ENCODE results near the gene TSTD1. TPM values are rescaled to one million over a fixed set of nuclear protein-coding genes. Genes with fewer than 3 reads are reported as not detected.
"Not testable (repeated sequence)": the region's sequence is repeated elsewhere in the genome, so short reads cannot be mapped to it uniquely, and the experiment has no call there.

Gene TSTD1
- total RNA-seq, 1 donor = 0.72 TPM

DNA sequence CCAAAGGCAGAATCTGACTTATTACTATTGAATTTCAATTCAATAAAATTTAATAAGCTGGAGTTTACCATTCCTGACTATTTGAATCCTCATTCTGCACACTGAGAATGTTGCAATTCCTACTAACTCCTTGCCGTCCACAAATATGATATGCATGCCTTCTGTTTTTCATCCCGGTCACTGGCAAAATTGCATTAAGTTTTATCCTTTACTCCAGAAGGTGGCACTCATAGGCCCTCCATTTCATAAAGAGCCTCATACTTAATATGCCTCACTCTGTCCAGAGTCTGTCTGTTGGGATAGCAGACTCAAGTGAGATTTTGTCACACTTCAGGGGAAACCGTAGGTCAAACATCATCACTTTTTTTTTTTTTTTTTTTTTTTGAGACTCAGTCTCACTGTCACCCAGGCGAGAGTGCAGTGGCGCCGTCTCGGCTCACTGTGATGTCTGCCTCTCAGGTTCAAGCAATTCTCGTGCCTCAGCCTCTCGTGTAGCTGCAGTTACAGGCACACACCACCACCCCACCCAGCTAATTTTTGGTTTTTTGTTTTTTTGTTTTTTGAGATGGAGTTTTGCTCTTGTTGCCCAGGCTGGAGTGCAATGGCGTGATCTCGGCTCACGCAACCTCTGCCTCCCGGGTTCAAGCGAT lies 45.1 kb downstream of the TSTD1 start:
- no peaks in the 10 kb centered on the region for H3K9me3 ChIP-seq (ENCODE audit: low read depth, low read length)

GRCh38 chr1:160992036-160992435 lies 46.7 kb downstream of the TSTD1 start:
- not testable (repeated sequence) for H3K4me3 ChIP-seq (ENCODE audit: insufficient read depth, low read length); H3K36me3 ChIP-seq (ENCODE audit: insufficient read depth, low read length); H3K4me1 ChIP-seq (ENCODE audit: insufficient read depth, low read length); H4K20me1 ChIP-seq (ENCODE audit: insufficient read depth, low read length); DNase-seq (ENCODE audit: insufficient read length, low spot score, missing footprints); H3K27ac ChIP-seq (ENCODE audit: low read depth, low read length); H3K9me3 ChIP-seq (ENCODE audit: low read depth, low read length); H3K4me2 ChIP-seq (ENCODE audit: insufficient read depth, low read length); H3K79me2 ChIP-seq (ENCODE audit: insufficient read depth, low read length); H2AFZ ChIP-seq (ENCODE audit: low read length); H3K27me3 ChIP-seq (ENCODE audit: insufficient read depth, low read length)

More for the DNA sequence above, 45.1 kb downstream of the TSTD1 start:
- Histone ChIP-seq H3K27me3 (ENCODE audit: insufficient read depth, low read length) (no peaks in the 10 kb centered on the region), H3K4me2 (ENCODE audit: insufficient read depth, low read length) (no peak overlapping the region), H4K20me1 (ENCODE audit: insufficient read depth, low read length) (no peaks in the 10 kb centered on the region), H3K4me1 (ENCODE audit: insufficient read depth, low read length) (peaks cover 8% of the 10 kb centered on the region), H3K79me2 (ENCODE audit: insufficient read depth, low read length) (no peaks in the 10 kb centered on the region), H3K27ac (ENCODE audit: low read depth, low read length) (no peak overlapping the region), H2AFZ (ENCODE audit: low read length) (no peak overlapping the region), H3K36me3 (ENCODE audit: insufficient read depth, low read length) (no peaks in the 10 kb centered on the region), H3K4me3 (ENCODE audit: insufficient read depth, low read length) (no peak overlapping the region)
- TF ChIP-seq CTCF (IDR thresholded peaks at IDR 0.05; ENCODE audit: extremely low read depth, low read depth, low read length) = peak; percentile 49
- no peak for DNase-seq (ENCODE audit: insufficient read length, low spot score, missing footprints)

Small RNA genes within 50 kb of the gene (small RNA-seq; reads per million reads assigned to genes)
- not detected for gene AL591806.2

Other genes with a start within 250 kb of the TSTD1 start
- not detected in 2 replicates for gene LY9, start 242.8 kb downstream of the TSTD1 start, total RNA-seq
- gene CD244, start 176.1 kb downstream of the TSTD1 start, total RNA-seq = not detected in 2 replicates
- not detected in 2 replicates for gene ITLN1, start 153.8 kb downstream of the TSTD1 start, total RNA-seq
- gene ITLN2, start 84.2 kb downstream of the TSTD1 start, total RNA-seq = not detected in 2 replicates
- 0.72 and 1.2 TPM in 2 replicates for gene F11R, start 17.8 kb downstream of the TSTD1 start, total RNA-seq
- 45.7 and 47.4 TPM in 2 replicates for gene USF1, start 7.0 kb upstream of the TSTD1 start, total RNA-seq
- gene ARHGAP30, start 30.9 kb upstream of the TSTD1 start, total RNA-seq = under 0.01 TPM in 1 of 2 replicates, not detected in the other
- gene NECTIN4, start 50.6 kb upstream of the TSTD1 start, total RNA-seq = under 0.01 TPM in 2 replicates
- 1.4 and 1.5 TPM in 2 replicates for gene KLHDC9, start 59.4 kb upstream of the TSTD1 start, total RNA-seq
- 17.7 and 27.9 TPM in 2 replicates for gene PFDN2, start 79.1 kb upstream of the TSTD1 start, total RNA-seq
- 23.9 and 28.0 TPM in 2 replicates for gene NIT1, start 79.1 kb upstream of the TSTD1 start, total RNA-seq
- gene DEDD, start 93.7 kb upstream of the TSTD1 start, total RNA-seq = 36.6 and 41.0 TPM in 2 replicates
- 87.5 and 95.2 TPM in 2 replicates for gene UFC1, start 115.0 kb upstream of the TSTD1 start, total RNA-seq
- gene USP21, start 120.5 kb upstream of the TSTD1 start, total RNA-seq = 8.0 and 9.1 TPM in 2 replicates
- 15.9 and 19.5 TPM in 2 replicates for gene PPOX, start 127.5 kb upstream of the TSTD1 start, total RNA-seq
- gene B4GALT3, start 138.5 kb upstream of the TSTD1 start, total RNA-seq = 18.5 and 18.9 TPM in 2 replicates
- 1.4 and 3.5 TPM in 2 replicates for gene ADAMTS4, start 160.1 kb upstream of the TSTD1 start, total RNA-seq
- 103 and 130 TPM in 2 replicates for gene NDUFS2, start 163.4 kb upstream of the TSTD1 start, total RNA-seq
- gene FCER1G, start 176.3 kb upstream of the TSTD1 start, total RNA-seq = 0.29 and 0.72 TPM in 2 replicates
- not detected in 2 replicates for gene APOA2, start 184.7 kb upstream of the TSTD1 start, total RNA-seq
- gene TOMM40L, start 187.1 kb upstream of the TSTD1 start, total RNA-seq = 6.5 and 8.8 TPM in 2 replicates
- gene NR1I3, start 199.2 kb upstream of the TSTD1 start, total RNA-seq = not detected in 2 replicates
- gene PCP4L1, start 219.8 kb upstream of the TSTD1 start, total RNA-seq = not detected in 2 replicates

Data from osteoblast (primary cell).